ENCODE measurements around the gene SNX12. TPM values are rescaled to one million over a fixed set of nuclear protein-coding genes. Genes with fewer than 3 reads are reported as not detected.
A peak's percentile ranks its signal among the peaks of the same experiment; 100 is the strongest.
"Not testable (repeated sequence)": the region's sequence is repeated elsewhere in the genome, so short reads cannot be mapped to it uniquely, and the experiment has no call there.

Gene SNX12
- total and polyA plus RNA-seq, 4 donors, result 58.7 to 74.6 (median 65.8) TPM

DNA sequence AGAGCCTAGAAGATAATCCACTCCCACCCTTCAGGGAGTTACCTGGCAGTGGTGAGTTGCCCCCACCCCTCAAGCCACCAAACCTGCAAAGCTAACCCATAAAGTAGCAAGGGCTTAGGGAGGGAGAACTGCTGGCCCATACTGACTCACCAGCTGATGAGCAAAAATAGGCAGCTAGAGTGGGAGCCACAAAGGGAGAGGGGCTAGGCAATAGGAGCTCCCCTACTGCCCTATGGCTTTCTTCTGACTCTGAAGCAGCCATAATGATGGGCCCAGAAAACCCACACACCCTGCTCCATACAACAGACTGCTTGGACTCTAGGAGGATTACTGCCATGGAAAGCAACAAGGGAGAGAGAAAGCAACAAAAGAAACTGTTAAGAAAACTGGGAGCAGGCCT, 8.0 kb downstream of the SNX12 start:
- Histone ChIP-seq H3K4me1 (ENCODE audit: control insufficient read depth, insufficient read depth, low read length) (no peaks in the 10 kb centered on the region), H3K9me3 (ENCODE audit: control insufficient read depth, insufficient read depth, low read length) (no peaks in the 10 kb centered on the region), H3K36me3 (ENCODE audit: control insufficient read depth, insufficient read depth, low read length) (peaks cover 18% of the 10 kb centered on the region), H3K27me3 (ENCODE audit: control insufficient read depth, insufficient read depth, low read length) (no peaks in the 10 kb centered on the region), H3K4me3 (ENCODE audit: low read depth, low read length) (no peak overlapping the region), H3K27ac (ENCODE audit: low read depth, low read length) (no peak overlapping the region)
- no peak for DNase-seq (ENCODE audit: low read depth in 4 of 6, low spot score in 6 of 6)

DNA sequence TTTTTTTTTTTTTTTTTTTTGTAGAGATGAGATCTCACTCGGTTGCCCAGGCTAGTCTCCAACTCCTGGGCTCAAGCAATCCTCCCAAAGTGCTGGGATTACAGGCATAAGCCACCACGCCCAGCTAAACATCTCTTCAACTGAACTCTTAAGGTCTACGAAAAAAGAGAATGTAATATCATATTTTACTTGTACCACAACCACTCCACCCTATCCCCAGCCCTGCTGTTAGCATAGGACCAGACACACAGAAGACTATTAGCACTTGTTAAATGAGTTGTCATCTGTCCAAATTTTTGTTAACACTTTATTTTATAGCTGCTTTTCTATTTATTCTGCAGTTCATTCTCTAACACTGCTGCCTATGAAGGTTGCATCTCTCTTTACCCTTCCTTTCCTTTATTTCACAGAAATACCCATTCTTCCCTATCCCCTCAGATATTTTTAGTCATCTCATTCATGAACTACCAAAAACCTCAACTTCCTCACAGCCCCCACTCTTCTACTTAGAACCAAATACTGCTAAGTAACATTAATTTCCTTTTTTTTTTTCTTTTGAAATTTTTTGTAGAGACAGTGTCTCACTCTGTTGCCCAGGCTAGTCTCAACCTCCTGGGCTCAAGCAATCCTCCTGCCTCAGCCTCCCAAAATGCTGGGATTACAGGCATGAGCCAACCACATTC, 10.1 kb downstream of the SNX12 start:
- no peak for DNase-seq (ENCODE audit: low read depth in 4 of 6, low spot score in 6 of 6)
- H3K4me3 ChIP-seq (ENCODE audit: low read depth, low read length), result no peak overlapping the region
- no peaks in the 10 kb centered on the region for H3K27me3 ChIP-seq (ENCODE audit: control insufficient read depth, insufficient read depth, low read length)
- H3K36me3 ChIP-seq (ENCODE audit: control insufficient read depth, insufficient read depth, low read length), result peaks cover 18% of the 10 kb centered on the region
- no CpG with 5 or more reads among the region's 3 CpGs for WGBS (ENCODE audit: insufficient coverage)
- peaks cover 3% of the 10 kb centered on the region for H3K4me1 ChIP-seq (ENCODE audit: control insufficient read depth, insufficient read depth, low read length)
- H3K9me3 ChIP-seq (ENCODE audit: control insufficient read depth, insufficient read depth, low read length), result no peaks in the 10 kb centered on the region
- no peak overlapping the region for H3K27ac ChIP-seq (ENCODE audit: low read depth, low read length)

DNA sequence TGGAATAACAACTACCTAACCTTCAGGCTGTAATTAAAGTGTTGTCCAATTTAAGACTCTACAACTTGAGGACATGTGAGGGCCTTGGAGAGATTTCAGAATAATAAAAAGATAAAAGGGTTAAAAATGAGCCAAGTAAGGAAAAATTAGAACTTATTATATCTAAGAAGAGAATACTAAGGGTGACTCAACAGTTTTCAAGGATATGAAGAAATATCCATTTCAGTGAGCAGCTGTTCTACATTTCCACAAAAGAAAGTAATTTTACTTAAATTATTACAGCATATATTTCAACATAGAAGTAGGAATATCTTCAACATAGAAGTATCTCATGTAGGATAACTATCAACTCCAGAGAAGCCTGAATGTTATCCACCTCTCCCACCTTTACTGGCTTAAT, 11.3 kb downstream of the SNX12 start:
- Histone ChIP-seq H3K4me1 (ENCODE audit: control insufficient read depth, insufficient read depth, low read length) (peaks cover 7% of the 10 kb centered on the region), H3K36me3 (ENCODE audit: control insufficient read depth, insufficient read depth, low read length) (peaks cover 18% of the 10 kb centered on the region), H3K4me3 (ENCODE audit: low read depth, low read length) (no peak overlapping the region), H3K9me3 (ENCODE audit: control insufficient read depth, insufficient read depth, low read length) (no peaks in the 10 kb centered on the region), H3K27me3 (ENCODE audit: control insufficient read depth, insufficient read depth, low read length) (no peaks in the 10 kb centered on the region), H3K27ac (ENCODE audit: low read depth, low read length) (no peak overlapping the region)
- DNase-seq (ENCODE audit: low read depth in 4 of 6, low spot score in 6 of 6), result no peak

DNA sequence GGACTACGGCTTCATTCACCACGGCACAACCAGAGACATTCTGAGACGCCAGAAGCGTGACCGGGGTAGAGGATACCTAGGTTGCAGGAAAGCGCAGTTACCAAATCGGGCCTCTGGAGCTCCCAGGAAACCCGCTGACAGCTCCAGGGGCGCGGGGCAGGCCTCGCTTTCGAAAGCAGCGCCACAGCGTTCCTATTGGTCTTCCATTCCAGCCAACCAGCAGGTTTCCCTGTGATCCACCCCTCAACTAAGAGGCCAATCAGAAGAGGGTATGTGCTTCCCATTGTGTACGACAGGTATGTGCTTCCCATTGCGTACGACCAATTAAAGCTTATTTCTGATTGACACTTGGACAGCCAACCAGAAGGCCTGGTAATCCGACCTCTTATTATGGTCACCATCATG, 14.9 kb downstream of the SNX12 start:
- Histone ChIP-seq H3K4me3 (ENCODE audit: low read depth, low read length) (peak overlapping the region; percentile 11), H3K4me1 (ENCODE audit: control insufficient read depth, insufficient read depth, low read length) (peaks cover 7% of the 10 kb centered on the region), H3K27ac (ENCODE audit: low read depth, low read length) (no peak overlapping the region), H3K36me3 (ENCODE audit: control insufficient read depth, insufficient read depth, low read length) (no peaks in the 10 kb centered on the region), H3K9me3 (ENCODE audit: control insufficient read depth, insufficient read depth, low read length) (no peaks in the 10 kb centered on the region), H3K27me3 (ENCODE audit: control insufficient read depth, insufficient read depth, low read length) (no peaks in the 10 kb centered on the region)
- 35% methylated on average over 17 of the region's 18 CpGs for WGBS (ENCODE audit: insufficient coverage)
- peak in 4 of 6 donors; percentile 10 to 88 (median 50) for DNase-seq (ENCODE audit: low read depth in 4 of 6, low spot score in 6 of 6)

- no peak overlapping the region for H3K27ac ChIP-seq (ENCODE audit: low read depth, low read length)
- H3K4me3 ChIP-seq (ENCODE audit: low read depth, low read length), result peak overlapping the region; percentile 11
- no peaks in the 10 kb centered on the region for H3K36me3 ChIP-seq (ENCODE audit: control insufficient read depth, insufficient read depth, low read length)
- peaks cover 7% of the 10 kb centered on the region for H3K4me1 ChIP-seq (ENCODE audit: control insufficient read depth, insufficient read depth, low read length)
- no peak for DNase-seq (ENCODE audit: low read depth in 4 of 6, low spot score in 6 of 6)
- H3K9me3 ChIP-seq (ENCODE audit: control insufficient read depth, insufficient read depth, low read length), result no peaks in the 10 kb centered on the region
- 51% methylated on average over 7 of the region's 7 CpGs for WGBS (ENCODE audit: insufficient coverage)
- no peaks in the 10 kb centered on the region for H3K27me3 ChIP-seq (ENCODE audit: control insufficient read depth, insufficient read depth, low read length)
Observed at GRCh38 chrX:71052721-71053120, 15.4 kb downstream of the SNX12 start.

GRCh38 chrX:71047891-71048290, 20.2 kb downstream of the SNX12 start:
- H3K27ac ChIP-seq (ENCODE audit: low read depth, low read length); H3K36me3 ChIP-seq (ENCODE audit: control insufficient read depth, insufficient read depth, low read length); H3K4me1 ChIP-seq (ENCODE audit: control insufficient read depth, insufficient read depth, low read length); H3K9me3 ChIP-seq (ENCODE audit: control insufficient read depth, insufficient read depth, low read length); H3K27me3 ChIP-seq (ENCODE audit: control insufficient read depth, insufficient read depth, low read length); H3K4me3 ChIP-seq (ENCODE audit: low read depth, low read length); DNase-seq (ENCODE audit: low read depth in 4 of 6, low spot score in 6 of 6): not testable (repeated sequence)
- WGBS (ENCODE audit: insufficient coverage), result no CpG with 5 or more reads among the region's 8 CpGs

GRCh38 chrX:71017396-71017939, 50.7 kb downstream of the SNX12 start:
- 74% methylated on average over 3 of the region's 6 CpGs for WGBS (ENCODE audit: insufficient coverage)
- Histone ChIP-seq H3K27ac (ENCODE audit: low read depth, low read length) (no peak overlapping the region), H3K36me3 (ENCODE audit: control insufficient read depth, insufficient read depth, low read length) (no peaks in the 10 kb centered on the region), H3K4me1 (ENCODE audit: control insufficient read depth, insufficient read depth, low read length) (no peaks in the 10 kb centered on the region), H3K9me3 (ENCODE audit: control insufficient read depth, insufficient read depth, low read length) (no peaks in the 10 kb centered on the region), H3K4me3 (ENCODE audit: low read depth, low read length) (no peak overlapping the region), H3K27me3 (ENCODE audit: control insufficient read depth, insufficient read depth, low read length) (no peaks in the 10 kb centered on the region)
- peak in 1 of 6 donors; percentile 2 for DNase-seq (ENCODE audit: low read depth in 4 of 6, low spot score in 6 of 6)

Small RNA genes within 50 kb of the gene (small RNA-seq; reads per million reads assigned to genes)
- gene CXorf65 (ENCODE audit: low replicate concordance) (not detected), gene RNU1-56P (ENCODE audit: low replicate concordance) (0.06 reads per million)

Other genes starting within 250 kb of the SNX12 start
- 1 to 10 TPM in 1 of 2 donors, not detected in 1; 1.7 TPM for gene TEX11, start 159.6 kb downstream of the SNX12 start, total RNA-seq
- under 1 TPM in 1 of 2 donors, not detected in 1; 0.08 TPM for gene TEX11, start 159.6 kb downstream of the SNX12 start, polyA plus RNA-seq (ENCODE audit: insufficient read length in 2 of 2)
- gene SLC7A3, start 137.2 kb downstream of the SNX12 start, total RNA-seq, result 1 to 10 TPM; 2.8 to 3.1 TPM
- gene SLC7A3, start 137.2 kb downstream of the SNX12 start, polyA plus RNA-seq (ENCODE audit: insufficient read length in 2 of 2), result 1 to 10 TPM; 3.8 to 4.0 TPM
- 10 to 100 TPM; 10.3 to 10.5 TPM for gene FOXO4, start 27.5 kb upstream of the SNX12 start, total RNA-seq
- gene FOXO4, start 27.5 kb upstream of the SNX12 start, polyA plus RNA-seq (ENCODE audit: insufficient read length in 2 of 2), result 10 to 100 TPM; 15.1 to 19.0 TPM
- gene CXorf65, start 38.4 kb upstream of the SNX12 start, total RNA-seq, result not detected
- not detected for gene CXorf65, start 38.4 kb upstream of the SNX12 start, polyA plus RNA-seq (ENCODE audit: insufficient read length in 2 of 2)
- gene IL2RG, start 43.2 kb upstream of the SNX12 start, total RNA-seq, result 1 to 10 TPM in 1 of 2 donors, under 1 TPM in 1; 0.22 to 4.5 TPM
- gene IL2RG, start 43.2 kb upstream of the SNX12 start, polyA plus RNA-seq (ENCODE audit: insufficient read length in 2 of 2), result under 1 TPM; 0.93 to 0.95 TPM
- gene MED12, start 50.3 kb upstream of the SNX12 start, total RNA-seq, result 10 to 100 TPM; 23.4 to 26.0 TPM
- gene MED12, start 50.3 kb upstream of the SNX12 start, polyA plus RNA-seq (ENCODE audit: insufficient read length in 2 of 2), result 10 to 100 TPM; 33.8 to 39.7 TPM
- gene NLGN3, start 76.5 kb upstream of the SNX12 start, total RNA-seq, result 10 to 100 TPM; 31.2 to 34.4 TPM
- 100 to 1,000 TPM; 127 to 148 TPM for gene NLGN3, start 76.5 kb upstream of the SNX12 start, polyA plus RNA-seq (ENCODE audit: insufficient read length in 2 of 2)
- 1 to 10 TPM; 2.5 to 5.3 TPM for gene GJB1, start 154.9 kb upstream of the SNX12 start, total RNA-seq
- gene GJB1, start 154.9 kb upstream of the SNX12 start, polyA plus RNA-seq (ENCODE audit: insufficient read length in 2 of 2), result 1 to 10 TPM; 2.4 to 3.0 TPM
- 10 to 100 TPM; 26.4 to 29.8 TPM for gene ZMYM3, start 185.8 kb upstream of the SNX12 start, total RNA-seq
- gene ZMYM3, start 185.8 kb upstream of the SNX12 start, polyA plus RNA-seq (ENCODE audit: insufficient read length in 2 of 2), result 10 to 100 TPM; 49.4 to 54.2 TPM
- 100 to 1,000 TPM; 236 to 435 TPM for gene NONO, start 215.3 kb upstream of the SNX12 start, total RNA-seq
- 100 to 1,000 TPM; 354 to 399 TPM for gene NONO, start 215.3 kb upstream of the SNX12 start, polyA plus RNA-seq (ENCODE audit: insufficient read length in 2 of 2)
- gene ITGB1BP2, start 233.4 kb upstream of the SNX12 start, total RNA-seq, result 1 to 10 TPM in 1 of 2 donors, under 1 TPM in 1; 0.99 to 1.5 TPM
- 1 to 10 TPM; 1.2 to 2.1 TPM for gene ITGB1BP2, start 233.4 kb upstream of the SNX12 start, polyA plus RNA-seq (ENCODE audit: insufficient read length in 2 of 2)